AG09319 (cell line): ENCODE results near the gene ROBO1.

ENCODE experiments used
- DNase-seq: peaks from one replicate; pipeline ENCODE4 v3.0.0-alpha.2; 2010; ENCODE audit warnings: low read depth; ENCODE audit errors: extremely low read depth
- CTCF ChIP-seq: IDR thresholded peaks from 2 replicates; pipeline ENCODE4 v1.5.1; 2011; ENCODE audit warnings: low read depth, mild to moderate bottlenecking, inconsistent platforms, low read length, moderate library complexity

ROBO1 gene

GRCh38 chr3:78918361-78919020 lies 849.3 kb downstream of the ROBO1 start:
- DNase-seq: peak; percentile 15
- TF ChIP-seq CTCF: no peak

- DNase-seq: no peak
- no peak for TF ChIP-seq CTCF
Observed at GRCh38 chr3:78917536-78917935, 850.3 kb downstream of the ROBO1 start.

GRCh38 chr3:78913711-78914110 lies 854.1 kb downstream of the ROBO1 start:
- TF ChIP-seq CTCF: no peak
- no peak for DNase-seq

GRCh38 chr3:78912687-78913086 lies 855.1 kb downstream of the ROBO1 start:
- DNase-seq: no peak
- no peak for TF ChIP-seq CTCF

- DNase-seq: no peak
- TF ChIP-seq CTCF: no peak
Observed at GRCh38 chr3:78912259-78912658, 855.5 kb downstream of the ROBO1 start.

GRCh38 chr3:78911394-78911793 lies 856.4 kb downstream of the ROBO1 start:
- TF ChIP-seq CTCF: no peak
- no peak for DNase-seq

GRCh38 chr3:78908236-78908635 lies 859.6 kb downstream of the ROBO1 start:
- no peak for DNase-seq
- TF ChIP-seq CTCF: no peak
